ENCODE data around the gene SPATA31C1.

DNA sequence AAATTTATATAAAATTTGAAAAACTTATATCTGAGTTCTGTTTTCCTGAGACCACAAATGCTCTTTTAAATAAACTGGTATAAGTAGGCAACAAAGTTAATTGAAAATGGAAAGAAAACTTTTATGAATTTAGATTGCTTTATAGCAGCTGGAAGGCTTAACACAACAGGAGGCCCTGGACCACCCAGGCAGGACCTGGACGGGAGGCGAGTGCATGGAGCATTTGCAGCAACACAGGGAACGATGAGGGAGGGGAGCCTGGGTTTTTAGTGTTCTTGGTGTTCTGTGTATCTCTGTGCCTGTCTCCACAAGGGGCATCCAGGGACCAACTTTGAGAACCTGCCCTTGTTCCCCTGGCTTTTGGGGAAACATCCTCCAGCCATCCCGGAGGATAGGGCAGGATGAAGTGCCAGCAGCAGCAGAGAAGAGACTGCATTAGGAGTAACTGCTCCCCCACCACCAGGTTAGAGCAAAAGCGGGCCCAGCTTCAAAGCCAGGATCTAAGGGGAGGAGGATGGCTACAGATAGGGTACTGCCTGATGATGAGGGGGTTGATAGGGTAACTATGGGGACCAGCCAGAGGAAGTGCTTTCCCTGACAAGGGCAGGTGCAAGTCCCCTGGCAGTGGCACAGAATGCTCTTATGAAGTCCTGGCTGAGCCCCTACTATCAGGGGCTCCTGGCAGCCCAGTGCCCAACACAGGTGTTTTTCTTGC lies 41.8 kb upstream of the SPATA31C1 start:
- TF ChIP-seq, protein P1, sequence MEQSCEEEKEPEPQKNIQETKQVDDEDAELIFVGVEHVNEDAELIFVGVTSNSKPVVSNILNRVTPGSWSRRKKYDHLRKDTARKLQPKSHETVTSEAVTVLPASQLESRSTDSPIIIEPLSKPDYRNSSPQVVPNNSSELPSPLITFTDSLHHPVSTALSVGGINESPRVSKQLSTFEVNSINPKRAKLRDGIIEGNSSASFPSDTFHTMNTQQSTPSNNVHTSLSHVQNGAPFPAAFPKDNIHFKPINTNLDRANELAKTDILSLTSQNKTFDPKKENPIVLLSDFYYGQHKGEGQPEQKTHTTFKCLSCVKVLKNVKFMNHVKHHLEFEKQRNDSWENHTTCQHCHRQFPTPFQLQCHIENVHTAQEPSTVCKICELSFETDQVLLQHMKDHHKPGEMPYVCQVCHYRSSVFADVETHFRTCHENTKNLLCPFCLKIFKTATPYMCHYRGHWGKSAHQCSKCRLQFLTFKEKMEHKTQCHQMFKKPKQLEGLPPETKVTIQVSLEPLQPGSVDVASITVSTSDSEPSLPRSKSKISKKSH (CRISPR knock-in tag; IDR thresholded peaks at IDR 0.05; ENCODE audit: borderline replicate concordance), result no peak
- TF ChIP-seq, protein P2, sequence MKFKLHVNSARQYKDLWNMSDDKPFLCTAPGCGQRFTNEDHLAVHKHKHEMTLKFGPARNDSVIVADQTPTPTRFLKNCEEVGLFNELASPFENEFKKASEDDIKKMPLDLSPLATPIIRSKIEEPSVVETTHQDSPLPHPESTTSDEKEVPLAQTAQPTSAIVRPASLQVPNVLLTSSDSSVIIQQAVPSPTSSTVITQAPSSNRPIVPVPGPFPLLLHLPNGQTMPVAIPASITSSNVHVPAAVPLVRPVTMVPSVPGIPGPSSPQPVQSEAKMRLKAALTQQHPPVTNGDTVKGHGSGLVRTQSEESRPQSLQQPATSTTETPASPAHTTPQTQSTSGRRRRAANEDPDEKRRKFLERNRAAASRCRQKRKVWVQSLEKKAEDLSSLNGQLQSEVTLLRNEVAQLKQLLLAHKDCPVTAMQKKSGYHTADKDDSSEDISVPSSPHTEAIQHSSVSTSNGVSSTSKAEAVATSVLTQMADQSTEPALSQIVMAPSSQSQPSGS (CRISPR knock-in tag; IDR thresholded peaks at IDR 0.05), result no peak
- no peak for TF ChIP-seq WIZ (CRISPR knock-in tag; IDR thresholded peaks at IDR 0.05)
- TF ChIP-seq RFXANK (CRISPR knock-in tag; IDR thresholded peaks at IDR 0.05), result no peak
